GM18870 (cell line): ENCODE measurements around the gene GLIS1.

Experiments
- ATAC-seq: cut with Tn5 transposase; IDR thresholded peaks from one replicate; pipeline ENCODE4 v1.9.1; 2021; ENCODE audit warnings: moderate library complexity; ENCODE audit not compliant: unreplicated experiment

The GLIS1 gene

DNA sequence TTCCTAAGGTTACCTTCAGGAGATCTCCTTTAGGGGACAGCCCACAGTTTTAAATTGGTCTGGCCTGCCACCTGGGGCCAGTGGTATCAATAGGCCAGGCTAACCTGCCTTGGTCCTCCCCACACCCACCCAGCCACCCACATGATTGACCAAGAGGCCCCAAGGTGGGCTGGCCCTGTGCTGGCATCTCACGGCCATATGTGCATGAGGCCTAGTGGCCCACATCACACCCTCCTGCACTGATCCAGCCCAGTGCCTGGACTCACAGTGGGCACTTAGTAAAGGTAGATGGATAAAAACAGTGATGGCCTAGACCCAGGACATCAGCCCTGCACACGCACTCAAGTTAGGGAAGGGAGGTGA lies 197.7 kb downstream of the GLIS1 start:
- no peak for ATAC-seq

DNA sequence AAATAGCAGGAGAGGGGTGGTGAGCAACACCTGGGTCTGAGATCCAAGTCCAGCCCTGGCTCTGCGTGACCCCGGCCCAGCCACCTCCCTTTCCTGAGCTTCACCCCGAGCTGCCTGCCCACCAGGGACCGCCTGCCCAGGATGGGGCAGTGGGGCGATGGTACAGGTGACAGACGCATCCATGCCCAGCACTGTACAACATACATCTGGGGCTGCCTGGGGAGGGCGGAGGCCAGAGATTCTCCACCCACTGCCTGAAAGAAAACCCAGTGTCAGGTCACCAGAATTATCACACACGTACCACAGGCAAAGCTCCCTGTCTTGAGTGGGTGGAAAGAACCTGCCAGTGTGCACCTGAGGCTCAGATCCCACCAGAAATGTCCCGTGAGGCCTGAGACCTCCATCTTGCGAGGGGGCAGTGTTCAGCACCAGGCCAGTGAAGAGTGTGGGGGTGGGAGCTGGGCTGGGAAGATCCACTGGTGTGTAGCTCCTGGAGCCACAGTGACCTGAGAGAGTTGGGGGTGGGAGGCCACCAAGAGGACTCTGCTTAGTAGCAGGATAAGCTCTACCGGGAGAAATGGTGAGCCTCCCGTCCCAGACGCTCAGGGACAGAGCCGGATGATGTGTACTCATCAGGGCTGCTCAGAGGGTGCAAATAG lies 198.2 kb downstream of the GLIS1 start:
- ATAC-seq: no peak

DNA sequence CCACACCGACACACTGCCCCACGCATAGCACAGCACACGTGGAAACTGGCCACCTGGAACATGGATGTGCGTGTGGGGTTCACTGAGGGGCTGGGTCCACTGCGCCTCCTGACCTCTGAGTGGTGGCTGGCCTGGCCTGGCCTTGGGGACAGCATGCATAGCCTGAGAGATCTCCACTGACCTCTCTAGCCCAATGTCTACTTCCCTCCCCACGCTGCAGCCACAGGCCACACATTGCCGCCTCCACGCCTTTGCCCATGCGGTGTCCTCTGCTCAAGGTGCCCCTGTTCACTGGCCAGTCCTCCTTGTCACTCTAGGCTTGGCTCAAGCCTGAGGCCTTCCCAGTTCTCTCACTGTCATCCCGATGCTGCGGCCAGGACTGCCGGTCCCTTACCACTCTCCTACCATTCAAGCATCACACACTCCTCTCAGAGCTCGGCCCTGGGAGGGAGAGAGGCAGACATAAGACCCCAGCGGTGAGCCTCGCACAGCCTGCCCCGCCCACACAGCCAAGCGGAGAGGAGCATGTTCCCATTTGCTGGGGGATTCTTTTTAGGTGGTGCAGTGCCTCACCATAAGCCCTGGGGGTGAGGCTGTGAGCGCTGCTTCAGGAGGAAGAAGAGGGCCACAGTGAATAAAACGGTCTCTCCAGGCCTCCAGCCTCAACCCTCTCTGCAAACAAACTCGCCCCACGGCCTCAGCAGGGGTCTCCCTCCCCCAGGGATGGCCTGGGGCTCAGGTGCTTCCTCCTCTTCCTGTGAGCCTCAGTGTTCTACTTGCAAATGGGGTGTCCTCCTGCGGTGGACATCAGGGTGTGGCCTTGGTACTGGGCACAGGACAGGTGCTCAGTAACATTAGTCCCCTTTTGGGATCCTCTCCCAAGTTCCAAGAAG lies 199.0 kb downstream of the GLIS1 start:
- no peak for ATAC-seq

DNA sequence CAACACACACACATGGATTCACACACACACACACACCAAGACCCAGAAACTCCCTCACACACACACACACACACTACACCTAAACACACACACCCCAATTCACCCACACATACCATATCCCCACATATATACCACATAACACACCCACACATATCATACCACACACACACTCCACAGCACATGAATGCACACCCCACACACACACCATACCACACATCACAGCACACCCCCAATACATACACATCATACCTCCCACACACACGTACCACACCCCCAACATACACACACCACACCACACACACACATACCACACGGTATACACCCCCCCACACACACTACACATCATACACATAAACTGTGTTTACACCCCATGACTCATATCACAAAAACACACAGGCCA lies 199.7 kb downstream of the GLIS1 start:
- ATAC-seq: no peak

DNA sequence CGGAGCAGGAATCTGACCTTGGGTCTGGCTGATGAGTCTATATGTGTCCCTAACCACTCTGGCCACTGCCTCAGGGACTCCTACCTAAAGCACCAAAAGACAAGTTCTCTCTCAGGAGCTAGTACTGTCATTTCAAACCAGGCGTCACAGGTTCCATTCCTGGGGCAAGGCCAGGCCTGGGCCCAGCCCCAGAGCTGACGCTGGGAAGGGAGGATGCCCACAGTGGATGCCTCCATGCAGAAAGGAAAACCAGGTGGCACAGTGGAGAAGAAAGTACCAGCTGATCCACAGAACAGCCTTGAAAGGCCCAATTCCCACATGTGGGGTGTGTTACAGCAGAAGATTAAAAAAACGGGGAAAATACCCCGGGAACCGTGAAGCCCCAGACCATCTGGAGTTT lies 202.4 kb downstream of the GLIS1 start:
- ATAC-seq: no peak

DNA sequence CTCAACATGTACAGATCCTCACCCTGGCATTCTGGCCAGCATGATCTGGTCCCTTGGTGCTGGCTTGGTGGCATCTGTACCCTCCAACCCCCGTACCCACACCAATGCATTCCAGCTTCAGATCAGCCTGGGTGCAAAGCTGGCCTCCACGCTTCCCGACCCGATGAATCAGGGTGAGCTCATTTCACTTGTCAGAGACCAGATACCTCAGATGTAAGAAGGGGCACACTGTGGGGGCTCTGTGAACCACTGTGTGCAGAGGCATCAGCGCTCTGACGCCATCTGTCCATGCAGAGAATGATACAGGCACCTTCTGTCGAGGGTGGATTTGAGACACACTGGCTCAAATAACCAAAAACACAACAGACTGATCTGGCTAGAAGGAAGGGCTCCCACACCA lies 203.1 kb downstream of the GLIS1 start:
- ATAC-seq: no peak

DNA sequence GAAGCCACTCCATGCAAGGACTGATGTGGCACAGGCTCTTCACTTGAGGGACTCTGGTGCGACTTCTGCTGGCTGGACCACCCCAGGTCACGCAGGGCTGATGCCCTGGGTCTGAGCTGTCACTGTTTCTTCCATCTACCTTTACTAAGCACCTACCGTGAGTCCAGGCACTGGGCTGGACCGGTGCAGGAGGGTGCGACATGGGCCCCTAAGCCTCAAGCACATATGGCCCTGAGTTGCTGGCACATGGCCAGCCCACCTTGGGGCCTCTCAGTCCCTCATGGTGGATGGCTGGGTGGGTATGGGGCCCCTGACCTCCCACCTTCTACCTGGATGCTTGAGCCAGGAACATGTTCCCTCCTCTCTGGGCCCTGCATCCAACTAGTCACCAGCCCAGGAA lies 203.7 kb downstream of the GLIS1 start:
- no peak for ATAC-seq

DNA sequence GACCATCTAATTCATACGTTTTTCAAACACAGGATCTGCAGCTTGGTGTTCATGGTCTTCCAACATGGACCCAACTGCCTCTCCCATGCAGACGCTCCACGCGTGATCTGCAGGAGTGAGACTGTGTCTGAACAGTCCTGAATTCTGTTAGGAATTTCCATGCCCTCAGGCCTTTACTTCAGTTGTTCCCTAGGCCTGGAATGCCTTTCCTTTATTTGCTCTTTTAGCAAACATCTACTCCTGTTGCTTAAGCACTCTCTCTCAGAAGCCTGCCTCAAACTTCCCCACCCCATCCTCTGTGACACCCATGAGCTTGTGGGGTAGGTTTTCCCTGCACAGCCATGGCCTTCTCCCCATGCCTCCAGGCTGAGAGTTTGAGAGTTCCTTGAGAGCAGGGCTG lies 206.1 kb downstream of the GLIS1 start:
- no peak for ATAC-seq

DNA sequence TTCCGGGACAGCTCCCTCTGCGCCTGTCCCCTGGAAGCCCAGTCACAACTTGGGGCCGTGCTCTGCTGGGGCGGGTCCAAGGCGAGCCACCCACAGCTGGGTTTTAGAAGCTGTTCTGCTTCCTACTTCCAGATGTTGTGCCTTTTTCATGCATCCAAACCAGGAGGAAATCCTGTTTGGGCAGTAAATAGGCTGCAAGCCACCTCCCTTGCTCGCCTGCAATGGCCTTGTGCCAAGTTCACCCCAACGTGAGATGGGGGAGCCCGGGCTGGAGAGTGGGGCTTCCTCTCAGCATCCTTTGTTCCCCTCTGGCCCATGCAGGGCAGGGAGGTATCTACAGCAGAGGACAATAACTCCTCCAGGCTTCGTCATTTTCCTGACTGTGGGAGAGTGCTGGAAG lies 206.6 kb downstream of the GLIS1 start:
- ATAC-seq: no peak

DNA sequence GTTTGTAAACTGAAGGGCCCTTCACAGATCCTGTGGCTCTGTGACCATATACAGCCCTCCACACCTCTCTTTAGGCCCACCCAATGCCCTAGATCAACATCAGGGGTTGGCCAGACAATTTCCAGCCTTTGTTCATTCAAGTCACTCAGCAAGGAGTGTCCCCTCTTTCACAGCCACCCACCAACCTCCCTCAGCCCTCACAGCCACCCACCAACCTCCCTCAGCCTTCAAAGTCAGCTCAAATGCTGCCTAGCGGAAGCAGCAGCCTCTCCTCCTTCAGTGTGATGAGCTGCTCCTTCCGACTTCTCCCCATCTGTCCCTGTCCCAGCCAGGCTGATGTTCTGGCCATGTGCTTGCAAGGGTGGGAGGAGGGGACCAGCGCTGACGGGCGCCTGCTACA lies 208.4 kb downstream of the GLIS1 start:
- no peak for ATAC-seq

DNA sequence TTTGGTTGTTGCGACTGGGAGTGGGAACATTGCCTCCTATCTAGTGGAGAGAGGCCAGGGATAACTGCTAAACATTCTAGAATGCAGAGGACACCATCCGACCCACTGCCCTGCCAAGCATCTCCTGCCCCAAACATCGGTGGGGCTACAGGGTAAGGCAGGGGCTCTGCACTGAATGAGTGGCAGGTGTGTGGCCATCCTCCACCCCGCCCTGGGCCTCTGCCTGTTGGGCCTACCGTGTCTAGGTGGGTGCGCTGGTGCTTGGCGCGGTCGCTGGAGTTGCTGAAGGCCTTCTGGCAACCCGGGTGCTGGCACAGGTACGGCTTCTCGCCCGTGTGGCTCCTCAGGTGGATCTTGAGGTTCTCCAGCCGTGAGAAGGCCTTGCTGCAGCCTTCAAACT lies 209.4 kb downstream of the GLIS1 start:
- ATAC-seq: no peak

DNA sequence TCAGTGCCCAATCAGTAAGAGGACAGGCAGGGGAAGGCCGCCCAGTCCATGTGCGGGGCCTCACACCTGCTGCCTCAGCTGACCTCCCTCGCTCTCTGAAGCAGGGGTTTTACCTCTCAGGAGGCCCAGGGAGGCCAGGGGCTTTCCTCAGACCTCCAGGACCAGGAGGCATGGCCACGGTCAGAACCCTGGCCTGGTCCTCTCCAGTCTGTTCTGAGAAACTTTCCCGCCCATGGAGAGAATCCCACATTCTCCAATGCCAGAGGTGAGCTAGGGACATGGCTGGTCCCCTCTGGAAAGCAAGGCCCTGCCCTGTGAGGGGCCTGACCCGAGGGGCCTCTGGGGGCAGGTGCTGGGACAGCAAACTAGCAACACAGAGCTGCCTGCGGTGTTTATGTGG lies 211.6 kb downstream of the GLIS1 start:
- ATAC-seq: no peak

DNA sequence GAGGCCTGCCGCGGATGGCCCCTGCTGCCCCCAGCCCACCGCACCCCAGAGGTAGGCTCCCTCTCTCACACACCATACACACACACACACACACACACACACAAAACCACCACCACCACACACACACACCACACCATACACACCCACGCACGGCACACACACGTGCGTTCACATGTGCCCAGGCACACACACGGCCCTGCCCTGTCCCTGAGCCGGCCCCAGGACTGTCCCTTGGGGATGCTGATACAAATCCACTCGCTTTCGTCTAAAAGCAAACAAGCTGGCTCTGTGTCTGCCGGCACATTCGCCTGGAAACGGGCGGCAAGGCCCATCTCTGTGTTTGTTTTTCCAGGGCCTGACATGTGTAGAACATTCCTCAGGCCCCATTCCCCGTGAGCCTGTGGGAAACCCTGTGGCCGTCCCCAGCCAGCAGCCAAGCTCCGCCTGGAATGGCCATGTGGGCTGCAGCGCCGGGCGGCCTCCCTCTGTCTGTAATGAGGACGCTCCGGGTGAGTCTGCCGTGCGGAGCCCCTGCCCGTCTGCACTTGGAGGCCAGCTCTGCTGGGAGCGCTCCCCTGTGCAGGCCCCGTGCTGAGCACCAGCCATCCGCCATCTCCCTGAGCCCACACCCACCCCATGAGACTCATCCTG lies 212.4 kb downstream of the GLIS1 start:
- no peak for ATAC-seq

DNA sequence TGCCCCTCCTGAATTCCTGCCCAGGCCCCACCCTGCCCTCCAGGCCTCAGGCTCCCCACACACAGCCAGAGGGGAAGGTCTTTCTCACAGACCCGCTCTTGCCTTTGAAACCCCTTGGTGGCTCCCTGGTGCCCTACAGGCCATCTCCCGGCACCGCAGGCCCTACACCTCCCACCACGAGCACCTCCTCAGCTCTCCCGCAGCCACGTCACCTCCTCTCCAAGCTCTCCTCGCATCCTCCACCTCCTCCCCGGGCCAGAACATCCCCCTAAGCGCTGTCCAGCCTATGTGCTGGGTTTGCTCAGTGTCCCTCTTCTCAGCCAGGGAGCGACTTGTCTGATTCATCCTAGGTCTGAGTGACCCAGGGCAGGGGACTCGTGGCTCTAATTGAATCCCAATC lies 213.4 kb downstream of the GLIS1 start:
- ATAC-seq: no peak

DNA sequence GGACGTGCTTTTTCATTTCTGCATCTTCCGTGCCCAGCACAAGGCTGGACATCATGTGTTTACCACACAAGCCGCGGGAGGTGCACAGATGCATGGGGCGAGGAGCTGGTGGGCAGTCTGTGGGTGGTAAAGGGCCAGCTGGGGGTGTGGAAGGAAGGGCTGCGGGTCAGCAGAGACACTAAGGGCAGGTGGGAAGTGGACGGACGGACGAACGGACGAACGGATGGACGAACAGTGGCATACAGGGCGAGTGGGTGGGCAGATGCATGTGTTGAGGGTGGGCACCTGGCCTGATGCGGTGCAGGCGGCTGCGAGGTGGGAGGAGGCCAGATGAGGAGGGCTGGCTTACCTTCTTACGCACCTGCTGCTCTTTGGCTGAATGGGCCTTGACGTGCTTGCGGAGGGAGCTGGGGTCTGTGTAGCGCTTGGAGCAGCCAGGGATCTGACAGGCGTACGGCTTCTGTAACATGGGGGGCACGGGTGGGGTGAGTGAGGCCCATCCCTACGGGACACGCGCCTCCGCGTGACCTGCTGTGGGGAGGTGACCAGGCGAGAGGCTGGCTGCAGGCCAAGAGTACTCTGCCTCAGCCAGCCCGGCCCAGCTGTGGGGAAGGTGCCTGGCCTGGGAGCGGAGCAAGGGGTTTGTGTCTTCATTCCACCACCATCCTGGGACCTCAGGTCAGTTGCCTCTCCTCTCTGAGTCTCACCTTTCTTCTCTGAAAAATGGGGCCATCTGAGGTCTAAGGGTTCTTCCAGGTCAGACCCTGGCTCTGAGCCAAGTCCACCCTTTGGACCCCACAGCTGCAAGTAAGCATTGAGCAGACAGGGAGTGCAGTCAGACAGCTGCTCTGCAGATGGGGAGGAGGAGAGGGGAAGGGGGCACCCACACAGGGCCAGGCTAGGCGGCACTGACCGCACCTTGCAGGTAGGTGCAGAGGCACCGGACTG lies 214.3 kb downstream of the GLIS1 start:
- no peak for ATAC-seq

DNA sequence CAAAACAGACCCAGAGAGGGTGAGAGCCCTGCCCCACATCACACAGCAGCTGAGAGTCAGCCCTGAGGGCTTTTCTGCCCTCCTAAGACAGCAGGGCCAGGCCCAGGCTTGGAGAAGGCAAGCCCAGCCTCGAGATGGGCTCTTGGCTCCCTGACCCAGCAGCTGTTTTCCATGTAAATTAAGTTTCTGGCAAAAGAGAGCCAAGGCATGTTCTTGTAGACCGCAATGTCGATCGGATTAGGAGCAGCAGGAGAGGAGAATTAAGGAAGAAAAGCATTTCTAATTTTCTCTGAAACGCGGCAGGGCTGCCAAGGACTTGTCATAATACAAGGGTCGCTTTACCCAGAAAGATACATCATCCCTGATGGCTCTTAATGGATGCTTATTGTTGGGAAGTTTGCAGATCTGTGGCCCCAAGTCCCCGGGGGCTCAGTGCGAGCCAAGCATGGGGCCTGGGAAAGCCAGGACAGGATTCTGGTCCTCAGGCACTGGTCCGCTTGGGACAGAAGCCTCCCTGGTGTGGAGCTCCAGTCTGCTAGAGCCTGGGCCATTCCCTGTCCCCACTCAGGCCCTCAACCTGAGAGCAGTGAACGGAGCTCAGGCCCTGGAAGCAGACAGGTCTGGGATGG lies 216.9 kb downstream of the GLIS1 start:
- ATAC-seq: no peak

DNA sequence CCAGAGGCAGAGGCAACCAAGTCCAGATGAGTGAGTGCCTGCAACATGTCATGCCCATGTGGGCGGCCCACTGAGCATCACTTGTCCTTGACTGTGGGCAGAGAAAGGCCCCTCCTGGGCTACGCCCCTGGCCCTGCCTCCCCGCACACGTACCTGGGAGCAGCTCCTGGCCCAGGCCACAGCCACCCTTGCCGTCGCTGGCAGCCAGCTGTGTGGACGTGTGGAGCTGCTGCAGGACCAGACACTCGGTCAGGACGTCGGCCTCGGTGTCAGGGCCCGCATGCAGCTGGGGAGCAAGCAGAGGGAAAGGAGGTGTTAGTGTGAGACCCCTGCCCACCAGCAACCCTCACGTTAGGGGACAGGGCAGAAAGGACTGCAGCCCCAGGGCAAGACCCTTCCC lies 218.5 kb downstream of the GLIS1 start:
- ATAC-seq: no peak

DNA sequence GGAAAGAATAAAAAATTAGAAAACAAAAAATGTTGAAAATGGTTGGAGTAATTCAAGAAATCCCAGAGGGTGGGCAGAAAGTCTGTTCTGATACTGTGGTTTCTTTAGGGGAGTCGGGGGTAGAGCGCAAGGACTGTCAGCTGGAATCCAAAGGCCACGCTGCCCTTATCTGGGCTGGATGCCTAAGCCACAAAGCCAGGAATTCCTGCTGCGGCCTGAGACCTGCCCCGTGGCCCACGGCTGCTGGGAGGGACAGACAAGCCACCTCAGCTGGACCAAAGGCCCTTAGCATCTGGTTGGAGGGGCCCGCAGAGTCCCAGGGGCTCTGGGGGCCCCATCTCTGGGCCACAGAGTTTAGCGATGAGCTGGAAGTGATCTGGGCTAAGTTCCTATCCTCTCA lies 219.5 kb downstream of the GLIS1 start:
- ATAC-seq: no peak

DNA sequence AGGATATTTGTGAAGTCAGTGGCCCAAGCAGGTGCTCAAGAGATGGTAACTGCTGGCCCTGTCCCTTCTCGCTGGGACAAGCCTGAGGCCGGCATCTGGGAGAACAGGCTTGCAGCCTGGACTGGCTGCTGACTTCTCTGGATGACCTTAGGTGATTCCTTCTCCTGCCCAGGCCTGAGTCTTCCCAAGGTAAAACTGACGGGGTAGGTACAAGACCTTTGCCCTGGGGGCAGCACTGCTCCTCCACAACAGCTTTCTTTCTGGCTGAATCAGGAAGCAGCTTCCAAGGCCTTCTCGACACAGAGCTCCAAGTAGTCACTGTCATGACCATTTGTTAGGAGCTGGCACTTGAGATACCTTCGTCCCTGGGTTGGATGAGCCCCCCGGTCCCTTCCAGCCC lies 220.2 kb downstream of the GLIS1 start:
- no peak for ATAC-seq

DNA sequence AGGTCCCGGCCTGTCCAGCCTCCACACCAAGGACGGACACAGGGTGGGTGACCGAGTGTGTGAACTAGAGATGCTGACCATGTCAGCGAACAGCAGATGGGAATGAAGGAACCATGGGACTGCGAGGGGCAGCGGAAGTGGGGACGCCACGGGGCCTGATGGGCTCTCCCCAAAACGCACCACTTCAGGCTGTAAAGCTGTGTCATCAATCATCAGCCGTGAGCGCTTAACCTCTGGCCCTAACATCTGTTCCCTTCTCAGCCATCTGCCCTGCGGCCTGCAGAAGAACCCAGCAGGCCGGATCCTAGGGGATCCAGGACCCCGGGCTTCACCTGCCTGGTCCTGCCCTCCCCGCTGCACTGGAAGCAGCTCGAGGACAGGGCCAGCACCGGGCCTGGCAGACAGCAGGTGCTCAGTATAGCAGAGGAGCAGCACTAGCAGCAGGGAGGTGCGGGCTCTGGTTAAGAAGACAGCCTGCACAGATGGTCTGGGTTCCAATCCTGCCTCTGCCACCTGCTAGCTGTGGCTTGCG lies 221.1 kb downstream of the GLIS1 start:
- ATAC-seq: no peak
